ENCODE results near the gene CACNA2D1.

The CACNA2D1 gene

DNA sequence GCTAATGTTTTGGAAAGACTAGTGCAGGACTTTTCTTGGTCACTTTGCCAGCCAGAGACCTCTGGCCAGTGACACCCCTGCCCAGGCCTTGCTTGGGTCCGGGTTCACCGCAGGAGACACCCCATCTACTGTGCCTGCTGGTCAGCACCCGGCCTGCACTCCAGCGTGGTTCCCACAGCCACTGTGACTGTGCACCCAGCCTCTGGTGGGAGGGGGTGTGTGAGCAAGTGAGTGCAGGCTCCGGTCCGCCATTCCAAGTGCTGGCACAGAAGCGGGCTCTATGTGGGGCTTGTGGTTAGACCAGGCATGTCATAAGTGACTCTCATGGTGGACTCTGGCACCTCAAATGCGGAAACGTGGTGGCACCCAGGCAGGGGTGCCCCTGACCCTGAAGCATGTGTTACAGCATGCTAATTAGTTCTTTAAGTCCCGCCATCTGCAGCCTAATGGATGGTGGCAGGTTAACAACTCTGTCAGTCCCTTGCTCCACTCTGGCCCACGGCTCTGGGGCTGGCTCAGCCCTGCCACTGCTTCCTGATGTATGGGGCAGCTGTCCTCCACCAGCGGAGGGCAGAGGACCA is 361.8 kb downstream of the CACNA2D1 start:
- no peak for DNase-seq

DNA sequence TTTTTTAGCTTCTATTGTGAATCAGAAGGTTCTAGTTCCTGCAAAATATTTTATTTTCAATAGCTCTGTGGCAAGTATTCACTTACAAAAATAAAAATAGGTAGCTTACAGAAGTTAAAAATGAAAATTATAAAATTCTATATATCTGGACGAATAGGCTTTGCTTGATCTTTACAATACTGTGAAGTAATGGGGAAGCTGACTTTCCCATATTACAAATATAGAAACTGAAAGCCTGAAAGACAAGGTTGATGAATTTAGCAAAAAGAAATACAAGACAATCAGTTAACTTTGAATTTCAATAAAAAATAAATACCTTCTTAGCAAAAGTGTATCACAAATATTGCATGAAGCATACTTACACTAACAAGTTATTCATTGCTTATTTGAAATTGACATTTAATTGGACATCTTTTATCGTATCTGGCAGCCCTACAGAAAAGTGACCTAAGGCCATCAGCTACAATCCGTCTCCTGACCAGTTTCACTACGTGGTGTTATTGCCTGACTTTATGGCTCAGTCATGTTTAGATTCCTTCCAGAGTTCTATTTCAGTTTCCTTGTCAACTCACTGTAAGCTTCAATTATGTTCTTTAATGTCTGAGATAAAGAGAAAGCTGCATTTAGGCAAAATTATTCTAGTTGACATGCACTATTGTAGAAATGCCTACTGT is 363.2 kb downstream of the CACNA2D1 start:
- DNase-seq: no peak

DNA sequence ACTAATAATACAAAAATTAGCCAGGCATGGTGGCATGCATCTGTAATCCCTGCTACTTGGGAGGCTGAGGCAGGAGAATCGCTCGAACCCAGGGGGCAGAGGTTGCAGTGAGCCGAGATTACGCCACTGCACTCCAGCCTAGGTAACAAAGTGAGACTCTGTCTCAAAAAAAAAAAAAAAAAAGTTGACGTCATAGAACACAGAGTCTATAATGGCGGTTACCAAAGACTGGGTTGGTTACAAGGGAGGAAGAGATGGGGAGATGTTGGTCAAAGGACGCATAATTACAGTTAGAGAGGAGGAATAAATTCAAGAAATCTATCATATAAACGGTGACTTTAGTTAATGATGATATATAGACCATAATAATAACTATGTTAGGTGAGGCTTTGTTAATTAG is 364.1 kb downstream of the CACNA2D1 start:
- DNase-seq: no peak

DNA sequence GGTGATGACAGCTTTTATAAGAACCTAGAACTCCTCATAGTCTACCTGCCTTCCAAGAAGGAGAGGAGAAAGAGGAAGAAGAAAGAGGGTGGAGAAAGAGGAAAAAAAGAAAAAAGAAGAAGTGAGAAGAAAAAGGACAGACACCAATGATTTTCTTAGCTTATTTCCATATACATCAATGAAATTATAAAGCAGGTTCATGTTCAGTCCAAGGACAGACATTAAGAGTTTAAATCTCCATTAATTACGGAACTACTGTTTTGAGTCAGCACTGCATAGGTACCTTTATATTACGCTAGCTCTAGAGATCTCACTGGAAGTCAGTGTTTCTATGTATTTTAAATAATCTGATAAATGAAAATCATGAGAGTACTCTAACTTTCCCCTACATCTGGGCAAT is 364.8 kb downstream of the CACNA2D1 start:
- no peak for DNase-seq

DNA sequence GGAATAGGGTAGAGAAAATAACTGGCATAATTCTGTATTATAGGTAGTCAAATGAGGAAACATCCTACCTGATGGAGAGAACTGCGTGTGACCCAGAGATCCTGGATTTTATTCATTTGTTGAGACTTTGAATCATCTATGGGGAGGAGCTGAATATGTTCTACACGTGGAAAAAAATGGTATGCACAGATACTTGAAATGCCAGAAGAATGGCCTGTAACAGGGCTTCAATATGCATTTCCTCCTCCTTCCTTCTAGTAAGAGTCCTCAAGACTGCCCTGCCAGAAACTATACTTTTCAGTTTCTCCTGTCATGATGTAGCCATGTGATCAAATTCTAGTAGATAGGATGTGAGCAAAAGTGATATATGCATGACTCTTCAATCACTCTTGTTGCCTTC is 372.1 kb downstream of the CACNA2D1 start:
- DNase-seq: no peak

DNA sequence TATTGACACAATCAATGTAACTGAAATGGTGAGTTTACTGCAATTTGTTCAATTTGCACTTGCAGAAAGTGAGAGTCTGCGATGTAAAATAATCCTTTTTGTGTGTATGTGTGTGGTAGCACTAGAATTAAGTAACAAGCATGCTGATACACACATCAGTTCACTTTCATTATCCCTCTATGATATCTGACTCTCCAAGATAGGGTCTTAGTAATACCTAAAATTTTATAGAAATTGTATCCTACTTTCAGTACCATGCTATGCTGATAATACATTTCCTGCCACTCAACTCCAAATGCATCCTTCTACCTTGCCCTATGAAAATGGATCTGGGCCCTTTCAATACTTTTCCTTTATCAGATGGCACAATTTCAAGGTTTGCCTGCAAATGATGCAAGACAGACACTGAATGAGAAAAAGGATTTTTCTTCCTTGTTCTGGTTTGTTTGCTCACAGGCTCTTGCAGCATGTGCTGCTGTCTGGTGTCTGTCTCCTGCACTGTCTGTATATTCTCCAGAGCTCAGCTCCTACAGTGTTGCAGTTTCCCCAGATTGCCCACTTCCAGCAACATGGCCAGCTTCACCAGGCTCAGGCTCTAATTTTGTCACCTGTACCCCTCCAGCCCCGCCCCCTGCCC is 375.8 kb downstream of the CACNA2D1 start:
- no peak for DNase-seq

DNA sequence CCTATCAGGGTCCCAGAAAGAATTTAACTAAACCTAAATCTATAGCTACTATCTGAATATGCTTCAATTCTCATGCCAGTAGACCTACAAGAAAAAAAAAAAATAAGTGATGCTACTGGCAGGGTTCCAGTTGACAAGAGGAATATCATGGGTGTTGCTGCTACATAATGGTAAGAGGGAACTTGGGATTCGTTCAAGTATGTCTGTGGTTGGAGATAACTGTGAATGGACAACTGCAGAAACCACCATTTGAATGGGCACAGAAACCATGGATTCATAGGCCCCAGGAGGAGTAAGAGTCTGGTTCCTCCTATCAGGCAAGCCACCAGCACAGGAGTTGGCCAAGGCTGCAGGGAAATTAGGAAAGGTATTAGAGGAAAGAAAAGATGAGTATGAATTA is 386.1 kb downstream of the CACNA2D1 start:
- no peak for DNase-seq

DNA sequence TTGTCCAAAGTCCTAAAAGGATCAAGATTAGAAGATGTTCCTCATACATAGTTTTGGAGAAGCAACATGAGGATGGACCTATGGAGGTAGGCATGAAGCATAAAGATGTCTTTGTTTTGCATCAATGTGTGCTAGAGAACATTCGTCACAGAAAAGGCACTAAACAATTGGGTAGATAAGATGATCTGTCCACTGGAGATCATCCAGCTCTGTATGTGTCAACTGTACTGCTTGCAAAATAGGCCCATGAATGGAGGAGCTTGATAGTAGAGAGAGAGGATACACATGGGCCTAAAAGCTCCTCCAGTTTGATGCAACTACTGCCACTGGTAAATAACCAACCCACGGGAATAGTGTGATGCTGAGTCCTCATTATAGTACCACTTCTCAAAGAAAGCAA is 387.3 kb downstream of the CACNA2D1 start:
- no peak for DNase-seq

DNA sequence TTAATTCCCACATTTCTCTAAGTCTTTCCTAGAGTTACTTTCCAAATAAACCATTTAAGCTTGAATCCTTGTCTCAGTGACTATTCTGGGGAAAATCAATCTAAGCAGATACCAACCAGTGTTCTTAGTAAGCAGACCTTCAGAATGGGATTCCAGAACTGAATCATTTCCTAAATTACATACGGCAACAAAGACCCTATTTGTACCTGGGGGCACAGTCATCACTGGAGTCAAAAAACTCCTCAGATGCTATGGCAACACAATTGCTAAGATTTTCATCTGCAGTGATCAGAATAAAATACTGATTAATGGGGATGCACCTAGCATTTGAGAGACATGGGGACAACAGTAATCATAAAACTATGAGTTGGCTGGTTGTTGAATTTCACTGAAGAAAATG is 389.0 kb downstream of the CACNA2D1 start:
- no peak for DNase-seq

DNA sequence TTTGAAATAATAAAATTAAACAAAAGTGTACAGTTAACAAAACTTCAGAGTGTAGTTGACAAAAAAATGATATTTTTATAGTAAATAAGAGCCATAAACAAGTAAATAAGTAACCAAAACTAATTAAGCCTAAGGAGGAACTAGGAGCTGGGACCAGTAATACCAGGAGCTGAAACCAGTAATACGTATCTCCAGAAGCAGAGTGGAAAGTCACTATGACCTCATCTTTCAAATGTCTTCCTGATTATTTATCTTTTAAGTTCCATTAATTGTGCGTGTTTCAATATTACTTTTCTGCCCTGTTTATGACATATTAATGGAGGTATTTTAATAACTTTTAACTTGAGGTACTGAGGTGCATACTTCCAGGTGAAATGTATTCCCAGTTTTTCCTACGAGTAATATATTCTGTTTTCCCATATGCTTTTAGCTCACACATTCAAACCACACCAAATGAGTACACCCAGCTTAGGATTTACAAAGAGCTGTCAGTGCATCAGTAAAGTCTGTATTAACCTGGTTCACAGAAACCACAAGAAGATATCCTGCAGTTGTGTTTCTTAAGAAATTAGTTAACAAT is 390.0 kb downstream of the CACNA2D1 start:
- DNase-seq: no peak

DNA sequence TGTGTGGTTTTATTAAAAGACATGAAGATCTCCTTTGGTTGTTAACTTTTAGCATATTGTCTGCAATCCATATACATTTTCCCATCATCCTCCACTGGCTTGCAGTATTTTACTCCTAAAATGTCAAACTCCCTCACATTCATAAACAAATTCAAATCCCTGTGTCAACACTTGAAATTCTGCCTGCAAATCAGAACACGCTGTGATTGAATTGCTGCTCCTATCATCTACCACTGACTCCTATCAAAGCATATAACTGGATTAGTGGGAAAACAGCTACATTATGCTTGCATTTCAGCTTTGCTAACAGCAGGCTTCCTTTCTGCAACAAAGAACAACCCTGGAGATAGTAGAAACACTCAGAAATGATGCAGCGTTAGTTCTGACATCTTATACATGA is 392.0 kb downstream of the CACNA2D1 start:
- DNase-seq: no peak

DNA sequence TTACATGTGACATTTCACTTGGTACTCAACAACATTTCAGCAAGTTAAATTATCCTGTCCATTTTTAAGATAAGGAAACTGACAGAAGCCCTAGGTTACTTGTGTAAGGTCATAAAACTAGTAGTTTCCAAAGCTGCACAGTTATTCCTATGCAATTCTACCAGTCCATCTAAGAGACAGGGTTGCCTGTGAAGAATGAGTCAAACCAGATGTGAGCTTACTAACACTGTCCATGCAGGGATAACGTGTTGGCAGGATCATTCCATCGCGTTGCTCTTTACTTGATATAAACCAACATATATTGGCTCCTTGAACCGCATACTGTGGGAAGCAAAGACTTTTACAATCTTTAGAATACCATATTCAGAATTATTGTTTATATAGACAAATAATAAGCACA is 392.8 kb downstream of the CACNA2D1 start:
- DNase-seq: no peak

DNA sequence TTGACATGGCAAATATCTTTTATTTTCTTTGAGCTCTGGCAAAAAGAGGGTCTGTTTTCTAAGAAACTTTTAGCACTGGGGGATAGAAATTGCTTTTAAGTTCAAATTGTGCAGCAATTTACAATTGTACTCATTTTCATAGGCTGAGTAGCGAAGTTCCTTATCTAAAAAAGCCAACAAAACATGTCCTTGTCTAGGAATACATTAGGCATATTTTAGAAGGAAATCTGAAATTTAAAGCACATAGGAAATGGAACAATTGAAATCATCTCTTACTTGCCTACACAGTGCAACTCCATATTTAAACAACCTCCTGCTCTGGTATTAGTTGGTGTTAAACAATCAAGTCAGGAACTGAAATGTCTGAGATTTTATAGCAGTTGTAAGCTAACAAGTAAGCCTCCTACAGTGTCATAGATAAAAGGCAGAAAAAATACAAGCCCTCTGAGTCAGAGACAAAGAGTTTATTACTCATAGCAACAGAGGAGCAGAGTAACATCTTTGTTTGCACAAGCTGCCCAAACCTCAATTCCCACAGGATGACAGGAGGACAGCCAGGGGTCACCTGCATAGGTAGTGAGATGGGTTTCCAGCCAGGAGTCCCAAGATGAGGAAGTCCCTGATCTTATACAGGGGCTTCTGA is 393.6 kb downstream of the CACNA2D1 start:
- DNase-seq: no peak

DNA sequence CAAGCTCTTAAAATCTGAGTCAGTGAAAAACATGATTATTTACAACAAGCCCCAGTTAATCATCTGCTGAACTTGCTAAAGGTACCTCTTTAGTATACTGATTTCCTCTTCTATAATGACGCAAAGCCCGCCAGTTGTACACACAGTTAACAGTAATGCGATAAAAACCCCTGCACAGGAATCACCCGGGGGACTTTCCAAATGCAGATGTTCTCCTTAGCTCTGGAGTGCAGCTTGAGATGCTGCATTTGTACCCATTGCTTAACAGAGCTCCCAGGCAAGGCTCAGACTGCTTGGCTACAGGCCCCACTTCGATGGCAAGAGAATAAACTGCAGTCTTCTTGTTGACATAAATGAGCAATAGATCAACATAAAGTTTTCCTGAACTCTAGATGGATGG is 394.1 kb downstream of the CACNA2D1 start:
- DNase-seq: no peak

DNA sequence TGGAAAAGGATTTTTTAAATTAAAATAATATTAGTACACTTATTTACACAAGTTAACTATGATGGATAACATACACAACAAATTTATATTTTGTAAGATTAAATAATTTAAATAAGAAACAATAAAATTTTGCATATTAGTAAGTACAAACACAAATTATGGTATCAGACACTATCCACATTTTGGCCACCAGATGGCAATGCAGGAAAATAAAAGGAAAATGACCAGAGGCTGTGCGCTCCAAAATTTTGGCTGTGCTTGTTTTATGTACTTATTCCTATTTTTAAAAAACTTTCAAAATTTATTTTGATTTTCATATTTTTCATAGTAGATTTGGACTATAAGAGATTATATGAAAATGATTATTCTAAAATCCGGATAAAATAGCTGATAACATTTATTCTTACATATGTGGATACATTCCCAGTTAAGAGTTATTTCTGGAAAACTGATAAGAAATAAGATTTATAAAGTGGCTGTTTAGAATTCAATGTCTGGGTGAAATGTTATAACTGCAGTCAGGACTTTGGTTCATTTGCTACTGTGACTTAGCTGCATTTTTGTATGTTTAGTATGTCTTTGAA is 399.0 kb downstream of the CACNA2D1 start:
- peak; percentile 35 for DNase-seq

DNA sequence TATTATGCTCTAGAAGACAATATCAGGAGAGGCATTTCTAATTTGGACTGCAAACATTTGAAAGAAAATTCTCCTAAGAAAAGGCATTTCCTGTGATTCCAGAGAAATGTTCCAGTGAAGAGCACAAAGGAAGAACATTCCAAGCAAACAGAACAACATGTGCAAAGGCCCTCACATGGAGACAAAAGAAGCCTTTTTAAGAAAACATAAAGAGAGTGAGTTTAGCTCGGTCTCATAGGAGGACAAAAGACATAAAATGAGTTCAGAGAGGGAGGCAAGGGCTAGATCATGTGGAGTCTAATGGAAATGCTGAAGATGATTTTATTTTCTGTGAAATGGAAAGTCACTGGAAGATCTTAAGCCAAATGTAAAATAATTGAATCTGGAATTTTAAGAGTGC is 404.0 kb downstream of the CACNA2D1 start:
- DNase-seq: no peak

DNA sequence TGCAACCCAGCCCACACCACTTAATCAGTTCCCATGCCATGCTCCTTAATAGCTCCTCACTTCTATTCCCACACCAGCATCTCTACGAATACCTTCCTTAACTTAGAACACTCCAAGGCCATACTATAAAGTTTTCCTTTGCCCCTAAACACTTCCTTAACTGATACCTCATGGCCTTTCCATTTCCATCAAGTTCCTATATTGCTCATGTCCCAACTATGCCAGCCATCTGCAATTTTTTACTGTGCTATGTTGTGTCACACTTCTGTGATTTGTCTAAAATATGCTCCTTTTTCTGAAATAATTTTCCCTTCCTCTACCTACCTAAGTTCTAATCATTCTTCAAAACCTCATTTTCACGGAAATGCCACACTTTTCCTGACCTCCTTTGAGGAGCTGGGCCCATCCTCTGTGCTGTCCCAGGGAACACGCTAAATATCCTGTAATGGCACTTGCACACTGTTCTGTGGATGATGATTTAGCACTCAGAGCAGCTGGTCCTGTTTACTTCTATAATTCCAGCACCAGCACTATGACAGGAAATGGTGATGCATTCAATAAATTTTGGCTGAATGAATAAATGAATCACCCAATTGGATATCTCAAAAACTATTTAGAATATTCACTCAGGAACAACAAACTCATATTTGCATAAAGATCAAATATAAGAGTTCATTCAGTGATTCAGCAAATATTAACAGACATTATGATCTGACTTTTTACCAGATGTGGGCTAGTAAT is 407.3 kb downstream of the CACNA2D1 start:
- no peak for DNase-seq

DNA sequence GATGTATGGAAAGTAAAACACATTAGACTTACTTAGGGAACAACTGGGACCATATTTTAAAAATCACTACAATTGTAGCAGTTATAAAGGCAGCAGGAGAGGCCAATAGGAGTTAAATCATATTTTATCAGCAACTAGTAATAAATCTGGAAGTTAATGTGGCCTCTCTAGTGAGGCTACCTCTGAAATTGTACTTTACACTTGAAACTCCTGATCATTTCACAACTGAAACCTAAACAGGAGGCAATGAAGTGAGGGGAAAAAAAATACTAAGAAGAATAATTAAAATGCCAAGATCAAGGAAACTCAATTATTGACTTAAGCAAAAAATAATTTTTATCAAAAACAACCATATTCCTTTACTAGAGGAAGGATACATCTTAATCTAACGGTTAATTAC is 408.1 kb downstream of the CACNA2D1 start:
- no peak for DNase-seq

DNA sequence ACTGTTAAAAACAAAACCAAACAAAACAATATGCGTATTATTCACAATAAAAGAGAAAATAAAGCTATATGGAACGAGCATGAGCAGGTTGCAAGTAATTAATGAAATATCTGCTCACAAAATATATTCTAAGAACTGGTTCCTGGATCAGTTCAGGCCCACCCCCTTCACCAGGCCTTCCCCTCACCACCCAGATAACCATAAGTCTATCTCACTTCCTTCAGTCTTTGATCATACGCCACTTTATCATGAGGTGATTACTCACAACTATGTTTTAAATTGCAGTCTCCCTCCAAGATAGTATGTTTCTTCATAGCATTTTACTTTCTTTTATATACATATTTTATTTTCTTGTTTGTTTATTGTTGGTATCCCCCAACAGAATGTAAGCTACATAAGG is 410.7 kb downstream of the CACNA2D1 start:
- DNase-seq: no peak

DNA sequence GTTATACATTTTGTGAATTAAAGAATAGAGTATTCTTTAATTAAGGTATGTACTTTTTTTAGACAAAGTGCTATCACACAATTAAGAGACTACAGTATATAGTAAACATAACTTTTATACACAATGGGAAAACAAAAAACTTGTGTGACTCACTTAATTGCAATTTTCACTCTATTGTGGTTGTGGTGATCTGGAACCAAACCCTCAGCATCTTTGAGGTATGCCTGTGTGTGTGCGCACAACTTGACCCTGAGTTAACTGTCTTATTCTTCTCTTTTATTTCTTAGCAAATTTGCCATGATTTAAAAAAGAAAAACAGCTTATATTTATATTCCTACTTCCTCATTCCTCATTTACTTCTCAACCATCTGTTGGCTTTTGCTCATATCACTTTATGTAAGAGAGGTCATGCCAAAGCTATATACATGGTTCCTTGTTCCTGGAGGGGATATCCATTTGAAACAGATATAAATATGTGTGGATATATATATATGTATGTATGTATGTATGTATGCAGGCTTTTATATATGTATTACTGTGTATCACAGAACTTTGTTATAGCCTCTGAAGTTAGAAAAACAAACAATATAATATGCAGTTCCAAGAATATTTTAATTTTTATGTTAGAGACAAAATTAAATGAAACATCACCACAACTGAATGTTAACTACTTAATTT is 414.2 kb downstream of the CACNA2D1 start:
- DNase-seq: no peak

DNA sequence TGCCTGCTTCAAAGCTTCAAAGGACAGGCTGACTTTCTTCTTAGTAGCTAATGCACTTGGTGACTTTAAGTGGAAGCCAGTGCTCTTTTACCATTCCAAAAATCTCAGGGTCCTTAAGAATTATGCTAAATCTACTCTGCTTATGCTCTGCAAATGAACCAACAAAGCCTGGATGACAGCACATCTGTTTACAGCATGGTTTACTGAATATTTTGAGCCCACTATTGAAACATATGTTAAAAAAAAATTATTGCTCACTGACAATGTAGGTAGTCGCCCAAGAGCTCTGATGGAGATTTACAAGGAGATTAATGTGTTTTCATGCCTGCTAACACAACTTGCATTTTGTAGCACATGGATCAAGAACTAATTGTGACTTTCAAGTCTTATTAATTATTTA is 415.5 kb downstream of the CACNA2D1 start:
- no peak for DNase-seq

DNA sequence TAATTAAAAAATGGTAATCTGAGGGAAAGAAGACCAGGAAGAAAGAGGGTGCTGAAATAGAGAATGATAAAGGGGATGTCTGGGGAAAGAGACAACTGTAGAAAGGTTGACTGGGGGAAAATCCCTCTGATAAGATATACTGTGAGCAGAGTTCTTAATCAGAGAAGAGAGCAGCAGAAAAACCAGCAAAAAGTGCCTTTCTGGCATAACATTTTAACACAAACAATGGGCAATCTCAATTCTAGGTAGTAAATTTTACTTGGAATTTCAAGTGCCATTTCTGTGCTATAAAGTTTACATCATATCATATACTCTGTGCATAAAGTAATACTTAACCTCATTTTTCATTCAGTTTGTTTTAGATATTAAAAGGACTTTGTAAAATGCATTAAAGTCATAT is 421.9 kb downstream of the CACNA2D1 start:
- no peak for DNase-seq
